Measurements from ENCODE around the gene TRPM2.
A peak's percentile ranks its signal among the peaks of the same experiment; 100 is the strongest.

The TRPM2 gene

DNA sequence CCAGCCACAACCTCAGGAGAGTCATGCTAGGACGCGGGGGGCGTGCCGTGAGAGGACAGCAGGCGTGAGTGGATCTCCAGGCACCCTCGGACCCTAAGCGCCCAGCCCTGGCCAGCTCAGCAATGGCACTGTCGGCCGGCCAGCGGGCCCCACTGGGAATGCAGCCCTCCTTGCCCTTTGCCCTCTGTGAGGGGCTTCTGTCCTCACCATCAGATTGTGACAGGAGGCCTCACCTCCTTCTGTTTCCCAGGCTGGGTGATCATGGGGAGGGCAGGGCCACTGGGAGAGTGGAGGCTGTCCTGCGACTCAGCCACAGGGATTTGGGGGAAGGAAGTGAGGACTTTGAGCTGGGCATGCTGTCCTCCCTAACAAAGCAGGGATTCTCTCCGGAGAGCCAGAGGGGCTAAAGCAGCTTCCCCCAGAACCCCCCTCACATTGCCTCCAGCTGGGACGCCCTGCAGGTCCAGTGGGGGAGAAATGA, 95.3 kb downstream of the TRPM2 start:
- no peak for DNase-seq

DNA sequence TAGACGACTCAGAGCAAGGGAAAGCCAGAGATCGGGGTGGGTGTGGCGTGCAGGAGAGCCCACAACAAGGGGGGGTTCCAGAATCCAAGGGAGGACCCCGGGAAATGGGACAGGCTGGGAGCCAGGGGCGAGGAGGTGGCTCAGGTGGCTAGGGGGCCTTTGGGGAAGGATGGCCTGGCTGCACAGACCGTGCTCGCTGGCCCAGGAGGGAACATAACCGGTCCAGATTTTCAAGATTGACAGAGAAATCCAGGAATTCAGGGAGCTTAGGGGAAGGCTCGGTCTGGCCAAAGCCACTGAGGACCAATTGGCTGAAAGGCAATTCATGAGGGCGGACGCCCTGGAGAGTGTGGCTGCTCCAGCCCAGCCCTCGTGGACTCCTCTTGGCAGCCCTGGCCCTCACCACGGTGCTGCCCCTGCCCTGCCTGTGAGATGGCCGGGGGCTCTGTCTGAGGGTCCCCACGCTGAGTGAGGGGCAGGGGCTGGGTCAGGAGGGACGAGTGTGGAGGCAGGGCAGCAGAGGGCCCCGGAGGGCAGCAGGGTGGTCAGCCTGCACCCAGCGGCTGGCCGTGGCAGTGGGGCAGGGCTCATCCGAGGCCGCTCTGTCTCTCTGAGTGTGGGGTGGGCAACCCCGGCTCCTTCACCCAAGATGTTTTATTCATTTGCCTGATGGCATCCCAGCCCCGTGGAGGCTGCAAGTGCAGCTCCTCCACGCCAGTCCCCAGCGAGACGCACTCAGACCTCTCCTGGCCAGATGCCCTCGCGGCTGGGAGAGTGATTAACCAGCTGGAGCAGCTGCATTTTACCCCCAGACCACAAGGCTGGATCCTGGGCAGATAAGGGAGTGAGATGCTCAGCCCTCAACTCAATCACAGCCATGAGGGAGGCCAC, 96.3 kb downstream of the TRPM2 start:
- no peak for DNase-seq

DNA sequence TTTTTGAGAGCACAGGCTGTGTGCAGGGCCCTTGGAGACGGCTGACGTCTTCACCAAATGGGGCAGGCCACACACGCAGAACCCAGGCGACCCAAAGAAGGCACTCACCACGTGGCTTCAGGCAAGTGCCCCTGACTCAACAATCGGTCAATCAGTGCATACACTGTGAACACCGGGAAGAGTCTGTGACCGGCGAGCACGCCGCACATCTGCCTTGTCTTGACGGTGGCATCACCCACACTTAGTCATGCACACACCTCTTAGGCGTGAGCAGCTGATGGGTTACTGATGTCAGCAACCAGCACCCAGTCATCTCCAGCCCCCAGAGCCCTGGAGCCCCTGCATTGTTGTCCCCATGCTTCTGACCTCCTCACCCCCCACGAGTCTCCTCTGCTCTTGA, 97.0 kb downstream of the TRPM2 start:
- no peak for DNase-seq

DNA sequence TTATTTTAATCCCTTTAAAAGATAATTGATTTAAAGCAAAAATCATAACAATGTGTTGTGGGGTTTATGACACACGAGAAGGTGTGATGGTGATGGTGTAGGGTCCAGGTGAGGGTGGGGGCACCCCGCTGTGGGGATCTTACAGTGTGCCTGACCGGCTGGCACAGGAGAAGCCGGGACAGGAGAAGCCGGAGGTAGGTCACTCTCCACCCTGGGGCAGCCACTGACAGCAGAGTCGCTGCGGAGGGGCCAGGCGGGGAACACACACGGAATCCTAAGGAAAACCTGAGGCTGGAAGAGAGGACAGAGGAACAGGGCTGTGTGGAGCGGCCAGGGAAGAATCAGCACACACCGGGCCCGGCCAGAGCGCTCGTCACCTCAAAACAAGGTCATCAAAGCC, 97.6 kb downstream of the TRPM2 start:
- no peak for DNase-seq

DNA sequence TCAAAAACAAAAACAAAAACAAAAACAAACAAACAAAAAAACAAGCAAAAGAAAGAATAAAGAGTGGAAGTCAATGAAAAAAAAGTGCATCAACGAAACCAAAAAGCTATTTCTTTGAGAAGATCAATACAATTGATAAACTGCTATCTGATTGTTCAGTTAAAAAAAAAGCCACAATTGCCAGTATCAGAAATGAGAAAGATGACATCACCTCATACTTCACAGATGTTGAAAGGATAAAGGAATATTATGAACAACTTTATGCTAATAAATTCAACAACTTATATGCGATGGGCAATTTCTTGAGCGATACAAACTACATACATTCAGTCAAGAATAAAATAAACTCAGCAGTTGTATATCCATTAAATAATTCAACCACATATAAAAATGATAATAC, 99.7 kb downstream of the TRPM2 start:
- DNase-seq = no peak

DNA sequence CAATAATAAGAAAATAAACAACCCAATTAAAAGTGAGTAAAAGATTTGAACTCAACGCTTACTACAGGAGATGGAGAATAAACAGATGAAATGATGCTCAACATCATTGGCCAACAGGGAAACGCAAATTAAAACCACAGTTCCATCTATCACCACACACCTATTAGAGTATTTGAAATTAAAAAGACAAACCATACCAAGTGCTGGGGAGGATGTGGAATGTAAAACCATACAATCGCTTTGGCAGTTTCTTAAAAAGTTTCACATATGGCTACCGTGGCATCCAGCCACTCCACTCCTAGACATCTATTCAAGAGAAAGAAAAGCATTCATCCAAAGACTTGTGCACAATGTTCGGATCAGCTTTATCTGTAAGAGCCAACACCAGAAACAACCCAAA, 100.6 kb downstream of the TRPM2 start:
- no peak for DNase-seq

DNA sequence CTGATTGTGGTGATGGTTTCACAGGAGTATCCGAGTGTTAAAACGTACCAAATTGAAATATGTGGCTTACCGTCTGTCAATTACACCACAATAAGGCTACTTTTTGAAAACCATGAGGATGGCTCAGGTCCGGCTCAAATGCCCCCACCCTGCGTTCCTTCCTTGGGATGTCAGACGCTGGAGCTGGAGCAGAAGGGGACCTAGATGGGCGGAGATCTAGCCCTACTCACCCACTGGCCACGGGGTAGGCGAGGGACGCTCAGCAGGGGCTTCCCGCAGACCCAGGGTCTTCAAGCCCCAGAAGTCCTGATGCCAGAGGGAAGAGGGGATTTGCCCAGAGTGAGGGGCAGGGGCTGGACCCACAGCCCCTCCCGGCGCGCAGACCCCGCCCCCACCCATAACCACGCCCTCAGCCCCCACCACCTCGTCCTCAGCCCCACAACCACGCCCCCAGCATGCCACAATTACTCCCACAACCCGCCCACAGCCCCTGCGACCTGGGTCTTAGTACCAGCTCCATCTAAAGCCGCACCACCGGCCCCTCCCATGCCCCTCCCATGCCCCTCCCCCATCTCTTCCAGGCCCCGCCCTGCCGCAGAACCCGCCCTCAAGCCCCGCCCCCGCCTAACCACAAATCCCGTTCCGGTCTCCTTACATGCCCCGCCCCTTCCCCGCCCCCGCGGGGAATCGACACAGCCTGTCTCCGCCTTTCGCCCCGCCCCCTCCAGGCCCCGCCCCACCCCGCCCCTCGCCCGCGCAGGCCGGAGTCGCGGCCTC, 101.5 kb downstream of the TRPM2 start, which contains the start of gene LRRC3:
Gene LRRC3, plus strand, starts transcription at position 764 of the 777 bp plus-strand sequence. CDS start 1,135 bp downstream, outside the sequence.
- DNase-seq = peak; percentile 32

DNA sequence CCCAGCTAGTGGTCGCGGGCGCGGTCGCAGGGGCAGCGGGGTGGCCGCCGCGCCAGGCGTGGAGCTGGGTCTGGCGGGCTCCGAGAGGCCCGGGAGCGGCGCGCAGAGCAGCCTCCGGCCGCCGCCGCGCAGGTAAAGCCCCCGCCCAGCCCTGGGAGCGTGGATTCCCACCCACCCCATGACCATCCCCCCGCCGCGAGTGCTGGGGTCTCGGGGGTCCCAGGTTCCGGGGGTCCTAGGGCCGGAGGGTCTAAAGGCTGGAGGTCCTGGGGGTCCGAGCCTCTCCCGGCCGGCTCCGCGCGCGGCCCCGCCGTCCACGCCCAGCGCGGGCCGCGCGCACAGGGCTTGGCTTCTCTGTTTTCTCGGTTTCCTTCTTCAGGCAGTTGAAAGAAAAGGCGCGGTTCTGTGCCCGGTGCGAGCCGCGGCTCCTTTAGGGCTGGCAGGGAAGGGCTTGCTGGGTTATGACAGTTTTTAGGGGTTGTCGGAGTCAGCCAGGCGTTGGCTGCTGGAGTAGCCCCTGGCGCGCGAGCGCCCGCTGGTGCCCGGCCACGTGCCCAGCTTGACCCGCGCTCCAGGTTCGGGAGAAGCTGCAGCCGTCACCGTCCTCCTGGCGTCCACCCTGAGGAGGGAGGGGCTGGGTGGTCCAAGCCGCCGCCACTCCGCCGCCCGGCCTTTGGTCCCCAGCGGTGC, 102.2 kb downstream of the TRPM2 start:
- DNase-seq = peak; percentile 34

DNA sequence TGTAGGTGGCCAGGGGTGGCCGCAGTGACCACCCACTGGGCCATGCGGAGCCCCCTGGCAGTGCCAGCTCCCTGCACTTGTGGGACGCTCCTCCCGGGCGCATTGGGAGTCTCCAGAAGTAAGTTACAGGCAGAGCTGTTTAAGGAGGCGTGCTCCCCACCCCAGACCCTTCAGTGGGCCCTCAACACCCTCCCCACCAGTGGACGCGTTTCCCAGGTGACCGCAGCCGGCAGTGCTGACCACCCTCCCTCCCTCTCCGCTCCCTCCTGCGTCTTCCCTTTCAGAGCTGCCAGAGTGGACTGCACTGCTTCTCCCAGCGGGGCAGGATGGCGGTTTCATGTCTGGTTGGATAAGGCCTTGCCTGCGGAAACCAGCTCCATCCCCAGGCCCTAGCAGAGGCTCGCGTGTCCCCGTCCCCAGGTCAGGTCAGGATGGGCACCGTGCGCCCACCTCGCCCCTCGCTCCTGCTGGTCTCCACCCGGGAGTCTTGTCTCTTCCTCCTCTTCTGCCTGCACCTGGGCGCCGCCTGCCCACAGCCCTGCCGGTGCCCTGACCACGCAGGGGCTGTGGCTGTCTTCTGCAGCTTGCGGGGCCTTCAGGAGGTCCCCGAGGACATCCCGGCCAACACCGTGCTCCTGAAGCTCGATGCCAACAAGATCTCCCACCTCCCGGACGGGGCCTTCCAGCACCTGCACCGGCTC, 102.9 kb downstream of the TRPM2 start:
- no peak for DNase-seq

DNA sequence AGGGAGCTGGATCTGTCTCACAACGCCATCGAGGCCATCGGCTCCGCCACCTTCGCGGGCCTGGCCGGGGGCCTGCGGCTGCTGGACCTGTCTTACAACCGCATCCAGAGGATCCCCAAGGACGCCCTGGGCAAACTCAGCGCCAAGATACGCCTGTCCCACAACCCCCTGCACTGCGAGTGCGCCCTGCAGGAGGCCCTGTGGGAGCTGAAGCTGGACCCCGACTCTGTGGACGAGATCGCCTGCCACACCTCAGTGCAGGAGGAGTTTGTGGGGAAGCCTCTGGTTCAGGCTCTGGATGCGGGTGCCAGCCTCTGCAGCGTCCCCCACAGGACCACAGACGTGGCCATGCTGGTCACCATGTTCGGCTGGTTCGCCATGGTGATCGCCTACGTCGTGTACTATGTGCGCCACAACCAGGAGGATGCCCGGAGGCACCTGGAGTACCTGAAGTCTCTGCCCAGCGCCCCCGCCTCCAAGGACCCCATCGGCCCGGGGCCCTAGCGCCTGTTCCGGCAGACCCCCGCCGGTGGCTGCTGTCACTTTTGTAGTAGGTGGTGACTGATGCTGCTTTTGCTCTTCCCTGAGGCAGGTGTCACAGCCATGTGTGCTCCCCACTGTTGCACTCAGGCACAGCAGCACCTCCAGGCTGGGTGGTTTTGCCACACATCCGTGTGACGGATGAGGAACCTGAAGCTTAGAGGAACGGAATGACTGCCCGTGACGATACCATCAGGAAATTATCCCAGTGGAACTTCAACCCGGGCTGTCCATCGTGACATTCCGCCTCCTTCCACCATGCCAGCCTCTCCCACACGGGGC, 103.7 kb downstream of the TRPM2 start:
- no peak for DNase-seq

DNA sequence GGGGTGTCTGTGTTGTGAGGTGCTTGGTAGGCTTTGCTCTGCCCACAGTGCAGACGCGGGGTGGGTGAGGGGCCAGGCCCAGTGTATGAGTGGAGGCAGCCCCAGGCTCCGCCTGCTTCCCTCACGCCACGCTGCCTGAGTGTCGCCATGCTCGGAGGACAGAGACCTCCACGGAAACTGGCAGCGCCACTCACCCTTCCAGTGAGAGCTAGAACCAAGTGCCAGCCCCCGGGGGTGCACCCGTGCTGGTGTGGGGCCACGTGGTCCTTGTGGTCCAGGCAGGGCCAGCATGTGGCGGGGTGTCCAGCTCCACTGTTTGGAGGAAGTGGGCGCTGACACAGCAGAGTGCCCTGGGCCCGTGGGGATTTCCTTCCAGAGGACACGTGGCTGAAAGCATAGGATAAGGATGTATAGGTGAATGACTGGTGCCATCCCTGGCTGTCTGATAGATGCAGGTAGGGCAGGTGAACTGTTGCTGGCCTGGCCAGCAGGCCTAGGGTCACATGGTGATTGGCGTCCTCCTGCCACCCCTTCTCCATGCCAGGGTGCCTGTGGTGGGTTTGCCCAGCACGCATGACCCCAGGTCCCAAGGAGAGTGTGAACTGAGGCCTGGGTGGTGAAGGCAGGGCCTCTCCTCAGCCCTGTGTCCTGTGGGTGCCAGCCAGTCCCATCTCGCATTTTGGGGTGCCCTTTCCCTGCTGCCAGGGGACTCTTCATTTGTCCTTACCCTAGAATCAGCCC, 105.7 kb downstream of the TRPM2 start:
- no peak for DNase-seq

DNA sequence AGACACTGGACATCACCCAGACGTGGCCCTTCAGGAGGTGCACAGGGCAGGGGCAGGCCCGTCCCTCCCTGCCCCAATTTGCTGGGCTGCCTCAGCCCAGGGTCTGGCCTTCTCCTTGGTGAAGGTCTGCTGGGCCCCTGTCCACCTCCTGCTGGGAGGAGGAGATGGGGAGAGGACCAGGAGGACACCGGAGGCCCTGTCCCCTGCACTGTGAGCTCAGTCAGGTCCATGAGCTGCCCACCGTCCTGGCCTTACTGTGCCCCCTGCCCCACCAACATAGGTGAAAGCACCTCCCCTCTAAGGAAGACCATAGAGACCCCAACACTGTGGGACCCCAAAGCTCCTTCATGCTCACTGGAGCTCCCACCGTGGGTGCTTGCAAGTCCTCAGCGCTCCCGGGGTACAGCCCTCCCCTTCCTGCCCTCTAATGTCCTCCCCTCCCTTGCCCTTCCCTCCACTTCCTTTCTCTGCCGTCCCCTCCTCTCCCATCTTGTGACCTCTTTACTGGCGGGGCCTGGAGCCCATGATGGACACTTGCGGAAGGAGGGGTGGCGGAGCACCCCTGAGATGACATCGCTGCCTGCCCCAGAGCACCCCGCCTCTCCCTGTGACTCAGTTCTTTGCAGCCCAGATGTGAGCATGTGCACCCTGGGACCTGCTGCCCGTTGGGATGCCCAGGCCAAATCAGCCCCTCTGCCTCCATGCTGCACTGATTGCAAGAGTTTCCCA, 106.5 kb downstream of the TRPM2 start:
- DNase-seq = no peak

DNA sequence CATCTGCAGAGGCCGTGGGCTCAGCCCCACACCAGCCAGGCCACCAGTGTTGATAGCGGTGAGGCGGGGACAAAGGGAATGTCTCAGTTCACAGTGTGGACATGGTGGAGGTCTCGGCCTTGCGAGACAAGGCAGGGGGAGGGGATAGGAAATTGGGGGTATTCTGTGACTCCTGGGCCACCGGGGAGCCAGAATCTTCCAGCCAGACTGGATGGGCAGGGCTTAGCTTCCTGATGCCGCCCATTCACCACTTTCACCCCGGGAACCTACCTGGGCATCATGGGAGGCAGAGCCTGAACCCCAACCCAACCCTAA, 107.0 kb downstream of the TRPM2 start:
- no peak for DNase-seq

DNA sequence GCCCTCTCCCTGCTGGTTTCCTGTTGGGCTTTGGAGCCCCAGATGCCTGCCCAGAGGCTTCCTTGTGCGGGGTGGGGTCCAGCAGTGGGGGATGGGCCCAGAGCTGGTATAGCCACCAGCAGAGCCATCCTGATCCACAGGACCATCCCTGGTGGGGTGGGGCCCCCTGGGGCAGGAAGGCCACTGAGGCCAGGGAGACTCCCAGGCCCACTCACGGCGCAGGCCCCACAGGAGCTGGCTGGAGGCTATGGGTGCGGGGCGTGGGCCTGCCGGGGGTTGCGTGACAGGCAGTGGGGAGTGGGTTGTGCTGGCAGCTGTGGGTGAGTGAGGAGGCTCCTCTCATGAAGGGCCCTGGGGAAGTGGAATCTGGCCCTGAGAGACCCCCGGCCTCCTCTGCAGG, 107.6 kb downstream of the TRPM2 start:
- no peak for DNase-seq

DNA sequence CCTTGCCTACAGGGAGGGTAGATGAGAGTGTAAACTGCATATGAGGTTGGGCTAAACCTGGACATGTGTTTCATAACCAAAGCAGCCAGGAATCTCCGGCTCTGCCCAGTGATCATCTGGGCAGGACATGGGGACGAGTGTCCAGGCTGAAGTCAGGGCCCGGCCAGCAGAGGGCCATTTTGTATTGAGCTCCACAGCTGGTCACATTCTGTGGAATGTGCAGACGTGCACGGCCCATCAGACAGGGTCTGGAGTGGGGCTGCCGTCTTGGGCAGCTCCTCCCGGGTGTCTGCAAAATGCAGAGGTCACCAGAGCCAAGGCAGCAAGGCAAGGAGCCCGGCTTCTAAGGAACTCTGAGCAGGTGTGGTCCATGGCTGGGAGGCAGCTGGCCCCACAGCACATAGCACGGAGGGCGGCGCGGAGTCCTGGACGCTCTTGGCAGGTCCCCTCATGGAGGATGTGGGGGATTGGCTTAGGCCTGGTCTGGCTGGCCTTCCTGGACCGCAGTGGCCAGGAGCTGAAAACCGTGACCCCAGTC, 108.1 kb downstream of the TRPM2 start:
- no peak for DNase-seq

DNA sequence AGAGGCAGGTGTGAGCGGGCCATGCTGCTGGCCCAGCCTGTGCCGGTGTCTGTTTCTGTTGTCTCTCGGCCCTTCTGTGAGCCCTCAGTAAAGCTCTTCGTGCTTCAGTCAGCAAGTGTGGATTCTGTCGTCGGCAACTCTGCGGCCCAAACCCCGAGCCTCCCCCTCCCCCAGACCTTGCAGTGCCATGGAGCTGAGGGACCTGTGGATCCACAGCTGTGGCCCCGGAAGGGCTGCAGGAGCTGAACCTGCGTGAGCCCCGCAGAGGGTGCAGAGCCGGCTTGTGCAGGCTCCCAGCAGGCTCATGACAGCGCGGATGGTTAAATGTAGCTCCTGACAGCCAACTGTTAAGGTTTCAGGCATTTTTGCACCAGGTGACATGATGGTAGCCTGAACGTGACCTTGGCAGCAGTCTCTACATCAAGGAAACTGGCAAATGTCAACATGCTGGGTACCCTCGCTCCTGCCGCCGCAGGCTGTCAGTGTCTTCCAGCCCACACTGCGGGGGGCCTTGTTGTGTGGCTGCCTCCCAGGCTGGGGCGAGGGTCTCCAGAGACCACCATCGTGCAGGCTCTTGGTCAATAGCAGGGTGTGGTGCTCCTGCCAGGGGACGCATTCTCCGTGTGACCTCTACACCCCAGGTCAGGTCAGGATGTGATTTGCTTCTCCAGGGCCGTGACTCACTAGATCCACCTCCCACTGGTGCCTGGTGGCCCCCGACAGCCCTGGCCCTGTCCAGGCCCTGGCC, 108.8 kb downstream of the TRPM2 start:
- no peak for DNase-seq

DNA sequence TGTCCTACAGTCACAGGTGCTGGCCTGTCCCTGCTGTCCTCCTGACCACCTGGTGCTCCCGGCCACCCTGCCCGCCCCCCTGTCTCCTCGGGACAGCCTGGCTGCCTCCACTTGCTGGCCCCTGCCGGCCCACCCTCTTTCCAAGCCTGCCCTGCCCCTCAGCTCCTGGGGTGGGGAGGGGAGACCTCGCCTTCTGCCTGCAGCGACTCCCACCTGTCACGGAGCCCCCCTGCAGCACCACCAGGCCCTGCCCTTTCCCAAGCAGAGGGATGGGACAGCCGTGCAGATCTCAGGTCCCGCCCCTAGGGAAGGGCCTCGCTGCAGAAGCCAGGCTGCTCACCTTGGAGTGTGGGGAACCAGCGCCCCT, 109.4 kb downstream of the TRPM2 start:
- no peak for DNase-seq

DNA sequence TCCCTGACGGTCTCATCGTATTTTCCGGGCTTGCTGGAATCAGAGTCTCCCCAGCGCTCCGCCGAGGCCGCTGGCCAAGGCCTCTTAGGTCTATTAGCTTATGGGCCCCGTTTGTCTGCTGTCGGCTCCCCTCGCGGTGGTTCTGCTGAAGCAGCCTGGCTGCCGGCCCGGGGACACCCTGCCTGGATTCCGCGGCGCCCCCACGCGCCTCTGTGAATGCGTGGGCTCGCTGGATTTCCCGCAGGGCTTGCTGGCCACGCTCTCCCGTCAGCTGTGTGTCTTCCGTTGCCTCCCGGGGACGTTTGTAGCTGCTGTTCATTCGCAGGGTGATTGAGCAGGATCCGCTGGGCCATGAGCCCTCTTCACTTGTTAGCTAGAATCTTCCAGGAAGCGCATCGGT, 110.3 kb downstream of the TRPM2 start:
- DNase-seq = no peak

DNA sequence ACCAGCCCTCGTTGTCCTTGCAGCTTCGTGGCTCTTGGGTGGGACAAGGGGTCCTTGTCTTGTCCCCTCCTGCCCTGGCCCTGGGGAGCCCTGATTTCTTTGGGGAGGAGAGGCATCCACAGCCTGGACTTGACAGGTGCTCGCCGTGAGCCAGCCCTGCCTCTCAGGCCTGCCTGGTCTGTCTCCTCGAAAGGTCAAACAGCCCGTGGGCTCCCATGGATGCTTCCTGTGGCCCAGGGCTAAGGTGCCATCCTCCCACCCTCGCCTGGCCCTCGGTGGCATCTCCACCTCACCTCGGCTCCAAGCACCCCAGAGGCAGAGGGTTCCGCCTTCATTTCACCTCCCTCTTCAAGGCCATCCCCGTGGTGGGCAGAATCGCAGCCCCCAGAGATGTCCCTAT, 110.9 kb downstream of the TRPM2 start:
- no peak for DNase-seq
